GM12873 (cell line): ENCODE results near the gene LIFR.

Experiments used
- TF ChIP-seq, protein P1 (sequence below): IDR thresholded peaks from 2 replicates; pipeline ENCODE4 v1.5.1; 2012; ENCODE audit warnings: low read depth, mild to moderate bottlenecking, moderate library complexity, low read length, control low read depth; ENCODE audit not compliant: insufficient read depth; ENCODE audit errors: missing control alignments

The LIFR gene

GRCh38 chr5:38534156-38534453 is 22.3 kb downstream of the LIFR start:
- TF ChIP-seq, protein P1, sequence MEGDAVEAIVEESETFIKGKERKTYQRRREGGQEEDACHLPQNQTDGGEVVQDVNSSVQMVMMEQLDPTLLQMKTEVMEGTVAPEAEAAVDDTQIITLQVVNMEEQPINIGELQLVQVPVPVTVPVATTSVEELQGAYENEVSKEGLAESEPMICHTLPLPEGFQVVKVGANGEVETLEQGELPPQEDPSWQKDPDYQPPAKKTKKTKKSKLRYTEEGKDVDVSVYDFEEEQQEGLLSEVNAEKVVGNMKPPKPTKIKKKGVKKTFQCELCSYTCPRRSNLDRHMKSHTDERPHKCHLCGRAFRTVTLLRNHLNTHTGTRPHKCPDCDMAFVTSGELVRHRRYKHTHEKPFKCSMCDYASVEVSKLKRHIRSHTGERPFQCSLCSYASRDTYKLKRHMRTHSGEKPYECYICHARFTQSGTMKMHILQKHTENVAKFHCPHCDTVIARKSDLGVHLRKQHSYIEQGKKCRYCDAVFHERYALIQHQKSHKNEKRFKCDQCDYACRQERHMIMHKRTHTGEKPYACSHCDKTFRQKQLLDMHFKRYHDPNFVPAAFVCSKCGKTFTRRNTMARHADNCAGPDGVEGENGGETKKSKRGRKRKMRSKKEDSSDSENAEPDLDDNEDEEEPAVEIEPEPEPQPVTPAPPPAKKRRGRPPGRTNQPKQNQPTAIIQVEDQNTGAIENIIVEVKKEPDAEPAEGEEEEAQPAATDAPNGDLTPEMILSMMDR: no peak

DNA sequence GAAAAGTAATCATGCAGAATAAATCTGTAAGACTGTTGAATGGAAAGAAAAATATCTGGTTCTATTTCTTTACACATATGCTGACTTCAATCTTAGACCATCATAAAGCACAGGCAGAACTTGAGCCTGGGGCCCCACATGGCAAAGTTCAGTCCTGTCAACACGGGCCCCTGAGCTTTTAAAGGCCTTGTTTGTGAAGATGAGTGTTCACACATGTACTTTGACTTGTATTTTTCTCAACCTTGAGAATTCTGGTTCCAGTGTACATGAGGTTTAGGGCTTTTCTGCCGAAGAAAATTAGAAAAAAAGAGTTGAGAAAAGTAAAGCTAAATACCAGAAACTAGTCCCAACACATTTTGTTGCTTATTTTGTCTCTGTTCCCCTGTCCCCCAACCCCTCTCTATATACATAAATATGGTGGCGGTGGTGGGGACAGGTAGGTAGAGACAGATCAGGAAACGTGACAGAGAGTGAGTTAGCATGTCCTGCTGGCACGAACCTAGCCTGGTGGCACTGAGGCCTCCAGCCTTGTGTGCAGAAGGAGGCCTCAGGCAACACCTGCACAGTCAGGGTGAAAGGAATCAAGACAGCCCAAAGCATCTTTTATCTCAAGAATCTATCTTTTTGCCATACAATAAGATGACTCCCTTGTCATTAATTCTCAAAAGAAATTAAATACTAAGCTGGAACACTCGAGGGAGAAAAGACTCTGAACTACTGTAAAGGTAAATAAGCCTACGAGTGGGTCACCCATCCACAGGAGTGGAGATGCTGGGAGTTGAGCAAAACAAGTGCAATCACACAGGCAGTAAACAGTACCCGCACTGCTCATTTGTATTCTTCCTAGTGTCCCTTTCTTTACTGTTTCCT is 22.9 kb downstream of the LIFR start:
- TF ChIP-seq, protein P1: no peak

DNA sequence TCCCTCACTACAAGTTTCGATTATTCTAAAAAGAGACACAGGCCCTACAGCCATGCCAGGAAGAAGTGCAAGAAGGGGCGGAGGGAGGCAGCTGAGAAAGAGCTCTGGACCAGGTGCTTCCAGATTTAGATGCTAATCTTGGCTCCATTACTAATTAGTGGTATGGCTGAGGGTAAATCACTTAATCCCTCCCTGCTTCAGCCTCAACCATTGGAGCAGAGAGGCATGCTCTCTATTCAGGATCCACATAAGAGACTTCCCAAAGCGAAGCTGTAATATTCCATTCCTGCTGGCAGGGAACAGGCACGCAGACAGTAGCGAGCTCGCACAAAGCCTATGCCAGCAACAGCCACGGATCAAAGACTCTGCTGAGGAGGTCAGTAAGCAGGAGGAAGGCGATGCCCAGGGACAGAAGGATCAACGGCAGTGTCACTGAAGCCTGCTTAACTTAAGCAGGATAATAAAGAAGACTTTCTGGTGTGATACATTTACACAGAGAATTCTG is 24.2 kb downstream of the LIFR start:
- TF ChIP-seq, protein P1: no peak

DNA sequence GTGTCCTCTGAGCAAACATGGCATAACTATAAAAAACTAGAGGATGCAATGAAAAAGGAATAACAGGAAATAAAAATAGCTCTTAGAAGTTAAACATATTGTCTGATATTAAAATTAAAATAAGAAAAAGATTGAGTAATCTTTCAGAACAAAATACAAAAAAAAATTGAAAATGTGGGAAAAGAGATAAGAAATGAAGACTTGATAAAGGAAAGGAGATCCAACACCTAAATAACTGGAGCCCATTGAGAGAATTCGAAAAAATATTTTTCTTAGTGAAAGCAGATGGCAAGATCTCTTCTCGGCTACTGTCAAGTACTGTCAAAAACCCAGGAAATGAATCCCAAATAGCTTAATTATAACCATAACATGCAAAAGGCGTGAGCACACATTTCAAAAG is 24.9 kb downstream of the LIFR start:
- TF ChIP-seq, protein P1: no peak

DNA sequence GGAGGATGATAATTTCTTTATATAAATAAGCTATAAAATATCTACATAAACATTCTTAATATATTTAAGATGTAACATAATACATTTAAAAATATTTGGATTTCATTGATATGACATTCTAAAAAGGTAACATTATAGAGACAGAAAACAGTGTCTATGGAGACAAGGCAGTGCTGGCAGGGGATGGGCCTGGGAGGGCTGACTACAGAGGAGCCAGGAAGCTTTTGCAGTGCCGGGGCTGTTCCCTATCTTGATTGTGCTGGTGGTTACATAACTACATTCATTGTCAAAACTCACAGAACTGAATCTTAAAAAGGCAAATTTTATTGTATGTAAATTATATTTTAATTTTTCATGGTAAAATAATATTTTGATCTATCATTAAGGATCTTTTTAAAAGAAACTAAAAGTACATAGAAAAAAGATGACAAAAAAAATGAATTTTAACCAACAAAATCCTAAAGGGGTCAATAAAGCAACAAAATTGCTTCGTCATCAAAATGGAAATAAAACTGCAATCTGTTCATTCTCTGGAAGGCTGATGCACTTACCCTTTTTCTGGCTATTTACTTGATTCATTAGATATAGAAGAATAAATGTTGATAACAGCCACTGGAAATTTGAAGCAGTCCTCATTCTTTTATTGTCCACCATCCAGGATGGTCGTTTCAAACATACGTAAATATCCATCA is 26.3 kb downstream of the LIFR start:
- TF ChIP-seq, protein P1: no peak

- TF ChIP-seq, protein P1: no peak
These were observed 28.2 kb downstream of the LIFR start for GRCh38 chr5:38528162-38528703.

DNA sequence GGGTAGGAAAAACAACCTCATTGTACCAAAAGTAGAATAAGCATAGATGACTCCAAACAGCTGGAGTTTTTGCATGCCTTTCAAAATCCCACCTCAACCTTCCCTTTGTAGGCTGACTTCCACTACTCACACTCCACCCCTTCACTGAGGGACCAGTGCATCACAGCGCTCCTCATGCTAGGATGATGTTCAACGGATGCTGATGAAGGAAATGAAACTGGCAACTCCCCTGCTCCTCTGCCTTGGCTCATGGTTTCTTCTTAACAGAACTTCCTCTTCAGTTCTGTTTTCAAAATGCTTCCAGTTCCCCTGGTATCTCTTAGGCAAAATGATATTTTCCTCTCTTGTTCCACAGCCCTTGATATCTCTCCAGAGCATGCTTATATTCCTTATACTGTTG is 29.0 kb downstream of the LIFR start:
- TF ChIP-seq, protein P1: no peak
